Measurements from ENCODE around the gene COL6A2.
"Not testable (repeated sequence)": the region's sequence is repeated elsewhere in the genome, so short reads cannot be mapped to it uniquely, and the experiment has no call there.

COL6A2 gene

GRCh38 chr21:46082963-46083790 lies 14.7 kb upstream of the COL6A2 start:
- POLR2A ChIA-PET, result no interaction called here

GRCh38 chr21:46083791-46084561 lies 13.9 kb upstream of the COL6A2 start:
- ChIA-PET CTCF (no interaction called here), POLR2A (no interaction called here)
- no peak for DNase-seq (ENCODE audit: extremely low spot score)
- TF ChIP-seq CTCF (IDR thresholded peaks at IDR 0.05; ENCODE audit: control extremely low read depth, extremely low read depth, low read depth, missing control alignments), result no peak

More at GRCh38 chr21:46082963-46083790, 14.7 kb upstream of the COL6A2 start:
- no peak for TF ChIP-seq CTCF (IDR thresholded peaks at IDR 0.05; ENCODE audit: control extremely low read depth, extremely low read depth, low read depth, missing control alignments)
- CTCF ChIA-PET, result no interaction called here
- DNase-seq (ENCODE audit: extremely low spot score), result peak; percentile 10

- POLR2A ChIA-PET, result no interaction called here
- CTCF ChIA-PET, result no interaction called here
- no peak for DNase-seq (ENCODE audit: extremely low spot score)
- no peak for TF ChIP-seq CTCF (IDR thresholded peaks at IDR 0.05; ENCODE audit: control extremely low read depth, extremely low read depth, low read depth, missing control alignments)
Measured at GRCh38 chr21:46084709-46085108, 13.2 kb upstream of the COL6A2 start.

GRCh38 chr21:46085259-46085658 lies 12.7 kb upstream of the COL6A2 start:
- POLR2A ChIA-PET; CTCF ChIA-PET; DNase-seq (ENCODE audit: extremely low spot score): not testable (repeated sequence)

GRCh38 chr21:46087641-46088040 lies 10.3 kb upstream of the COL6A2 start:
- TF ChIP-seq CTCF (IDR thresholded peaks at IDR 0.05; ENCODE audit: control extremely low read depth, extremely low read depth, low read depth, missing control alignments), result no peak
- ChIA-PET CTCF (no interaction called here), POLR2A (no interaction called here)
- DNase-seq (ENCODE audit: extremely low spot score), result no peak

GRCh38 chr21:46088189-46088588 lies 9.7 kb upstream of the COL6A2 start:
- ChIA-PET CTCF (no interaction called here), POLR2A (no interaction called here)
- DNase-seq (ENCODE audit: extremely low spot score), result no peak
- no peak for TF ChIP-seq CTCF (IDR thresholded peaks at IDR 0.05; ENCODE audit: control extremely low read depth, extremely low read depth, low read depth, missing control alignments)

GRCh38 chr21:46089285-46089684 lies 8.6 kb upstream of the COL6A2 start:
- no peak for DNase-seq (ENCODE audit: extremely low spot score)
- no peak for TF ChIP-seq CTCF (IDR thresholded peaks at IDR 0.05; ENCODE audit: control extremely low read depth, extremely low read depth, low read depth, missing control alignments)
- ChIA-PET POLR2A (no interaction called here), CTCF (interaction anchor here (1.0 kb wide), 1 partner anchor 10 kb away, joined by 3 read pairs; no protein-coding TSS in a partner anchor)

All from GM10248 (cell line).